Heart left ventricle (tissue), 13 donors: ENCODE measurements around the gene SFMBT2.

ENCODE experiments used
- CTCF ChIP-seq, 12 donors: fragments of 200-600 bp; sonication (generic) in 4 of 12; IDR thresholded peaks; one replicate each; pipeline versions ENCODE4 v1.5.0 to v1.8.0; 2018 to 2022; ENCODE audit warnings: antibody characterized with exemption in 12 of 12, mild to moderate bottlenecking in 5 of 12
- POLR2A ChIP-seq, 2 donors: fragments of 450-650 bp; IDR thresholded peaks; one replicate each; pipeline ENCODE4 v1.6.1; 2017; ENCODE audit warnings: antibody characterized with exemption in 2 of 2, mild to moderate bottlenecking in 2 of 2, moderate library complexity in 2 of 2
- donor health status: ischemic (EF 13 %, LVEDD 7.1; RV severe dilation, severe dysfunction).
- donor health status: DM: no; HTN: yes; CAD: no.
- donor health status: DM: no; HTN: no; CAD: no.
- donor health status: ischemic (EF 25% LVEDD 6.9; RV normal size, moderate dysfunction).
- donor health status: ischemic (EF 25% LVEDD 5.7; RV mildly dilated, moderate dysfunction).
- donor health status: ischemic (EF 35%, LVEDD 5.7; RV mildly dilated, moderate dysfunction).
- donor health status: nonischemic (EF 11% LVEDD 7.7; RV severe dilation, severe dysfunction).
- donor health status: DM: yes; HTN: yes; CAD: no.
- donor health status: PGD.
- donor health status: ischemic (EF 29% LVEDD 5.4; RV normal size, mild dysfunction).
- donor health status: nonischemic (EF 23%, LVEDD 6.1; RV moderate dilation, normal function).

GRCh38 chr10:7231509-7232414, 179.1 kb downstream of the SFMBT2 start:
- TF ChIP-seq CTCF (IDR thresholded peaks at IDR 0.05) (no peak), POLR2A (IDR thresholded peaks at IDR 0.05) (no peak)
